Measurements from ENCODE around the gene CREBRF.
"Not testable (repeated sequence)": the region's sequence is repeated elsewhere in the genome, so short reads cannot be mapped to it uniquely, and the experiment has no call there.

The CREBRF gene

DNA sequence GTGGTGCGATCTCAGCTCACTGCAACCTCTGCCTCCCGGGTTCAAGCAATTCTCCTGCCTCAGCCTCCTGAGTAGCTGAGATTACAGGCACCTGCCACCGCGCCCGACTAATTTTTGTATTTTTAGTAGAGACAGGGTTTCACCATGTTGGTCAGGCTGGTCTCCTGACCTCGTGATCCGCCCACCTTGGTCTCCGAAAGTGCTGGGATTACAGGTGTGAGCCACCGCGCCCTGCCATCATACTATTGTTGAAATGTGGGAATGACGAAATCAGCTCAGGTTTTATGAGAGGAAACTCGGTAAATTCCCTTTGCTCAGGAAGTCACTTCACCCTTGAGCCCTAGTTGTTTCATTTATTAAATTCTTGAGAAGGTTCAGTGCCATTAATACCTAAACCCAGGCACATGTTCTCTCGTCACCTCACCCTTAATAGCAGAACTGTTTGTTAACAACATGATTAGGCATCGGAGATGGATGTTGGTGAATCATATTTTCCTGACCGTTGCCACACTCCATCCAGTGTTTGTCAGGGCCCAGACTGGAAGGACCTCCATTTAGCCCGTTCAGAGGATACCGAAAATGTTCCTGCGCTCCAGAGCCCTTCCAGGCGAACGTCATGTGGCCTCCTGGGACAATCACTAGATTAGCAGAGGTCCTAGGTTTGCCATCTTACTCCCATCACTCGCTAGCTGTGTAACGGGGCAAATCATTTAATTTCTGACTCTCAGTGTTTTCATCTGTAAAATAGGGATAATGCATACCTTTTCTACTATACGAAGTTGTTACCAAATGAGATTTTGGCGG is 20.0 kb upstream of the CREBRF start:
- DNase-seq = no peak

DNA sequence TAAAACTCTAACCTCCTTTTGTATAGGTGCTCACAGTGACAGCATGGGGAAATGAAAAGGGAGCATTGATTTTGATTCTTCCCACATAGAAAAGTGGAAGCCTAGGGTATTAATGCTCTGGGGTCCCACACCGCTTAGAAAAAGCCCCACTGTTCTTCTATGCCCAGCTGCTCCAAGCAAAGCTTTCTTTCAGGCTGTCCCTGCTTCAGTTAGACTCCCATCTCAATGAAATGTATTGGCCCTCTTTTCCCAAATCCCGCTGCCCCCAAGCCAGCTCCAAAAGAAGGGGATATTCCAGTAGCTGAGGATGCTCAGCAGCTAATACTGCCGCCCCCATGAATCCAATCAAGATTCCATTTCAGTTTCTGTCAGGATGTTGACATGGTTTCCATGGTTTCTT is 17.0 kb upstream of the CREBRF start:
- no peak for DNase-seq

DNA sequence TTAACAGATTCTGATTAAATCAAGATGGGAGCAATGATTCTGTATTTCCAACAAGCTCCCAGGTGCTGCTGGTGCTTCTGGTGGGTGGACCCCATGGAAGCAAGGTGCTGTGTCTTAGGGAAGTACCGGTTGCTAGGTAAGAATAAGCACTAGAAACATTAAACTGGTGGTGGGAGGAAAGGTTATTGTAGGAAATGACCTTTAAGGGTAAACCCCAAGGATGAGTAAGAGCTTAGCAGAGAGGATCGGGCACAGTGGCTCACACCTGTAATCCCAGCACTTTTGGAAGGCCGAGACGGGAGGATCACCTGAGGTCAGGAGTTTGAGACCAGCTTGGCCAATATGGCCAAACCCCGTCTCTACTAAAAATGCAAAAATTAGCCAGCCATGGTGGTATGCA is 16.2 kb upstream of the CREBRF start:
- no peak for DNase-seq

DNA sequence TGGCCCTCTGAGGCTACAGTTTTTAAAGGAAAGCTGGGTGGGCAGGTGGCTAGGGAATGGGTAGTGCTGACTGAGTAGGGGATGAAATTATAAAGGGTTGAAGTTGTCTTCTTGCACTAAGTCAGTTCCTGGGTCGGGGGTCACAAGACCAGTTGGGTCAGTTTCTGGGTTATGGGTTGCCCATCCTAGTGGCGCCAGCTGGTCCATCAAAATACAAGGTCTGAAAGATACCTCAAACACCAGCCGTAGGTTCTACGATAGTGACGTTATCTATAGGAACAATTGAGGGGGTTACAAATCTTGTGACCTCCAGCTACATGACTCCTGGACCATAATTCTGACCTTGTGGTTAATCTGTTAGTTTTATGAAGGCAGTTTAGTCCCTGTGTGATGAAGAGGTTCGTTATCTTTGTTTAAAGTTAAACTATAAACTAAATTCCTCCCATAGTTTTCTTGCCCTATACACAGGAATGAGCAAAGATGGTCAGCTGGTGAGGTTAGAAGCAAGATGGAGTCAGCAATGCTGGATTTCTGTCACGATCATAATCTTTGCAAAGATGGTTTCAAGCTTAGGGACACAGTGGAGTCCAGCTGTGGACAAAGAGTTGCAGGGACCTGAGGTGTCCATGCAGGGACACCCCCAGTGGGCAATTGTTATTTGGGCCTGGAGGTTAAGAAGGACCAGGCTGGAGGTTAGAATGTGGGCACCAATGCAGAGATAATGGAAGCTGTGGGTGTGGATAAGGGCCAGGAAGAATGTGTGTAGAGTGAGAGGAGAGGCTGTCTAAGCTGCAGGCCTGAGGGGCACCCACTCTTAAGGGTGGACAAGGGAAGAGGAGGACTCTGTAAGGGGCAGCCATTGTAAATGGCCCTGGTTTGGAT is 14.0 kb upstream of the CREBRF start:
- no peak for DNase-seq

DNA sequence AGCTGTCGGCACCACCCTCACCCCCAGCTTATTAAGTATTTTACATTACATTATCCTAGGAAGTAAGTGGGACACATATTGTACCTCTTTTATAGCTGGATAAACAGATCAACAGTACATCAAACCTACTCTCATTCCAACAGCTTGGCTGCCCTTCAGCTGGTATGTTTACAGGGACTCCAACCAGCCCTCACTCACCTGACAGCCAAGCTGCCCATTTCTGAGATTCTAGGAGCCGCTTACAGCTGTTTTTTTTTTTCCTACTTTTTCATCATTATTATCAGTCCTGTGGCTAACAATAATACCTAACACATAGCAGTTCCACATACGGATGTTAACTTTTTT is 13.4 kb upstream of the CREBRF start:
- no peak for DNase-seq

DNA sequence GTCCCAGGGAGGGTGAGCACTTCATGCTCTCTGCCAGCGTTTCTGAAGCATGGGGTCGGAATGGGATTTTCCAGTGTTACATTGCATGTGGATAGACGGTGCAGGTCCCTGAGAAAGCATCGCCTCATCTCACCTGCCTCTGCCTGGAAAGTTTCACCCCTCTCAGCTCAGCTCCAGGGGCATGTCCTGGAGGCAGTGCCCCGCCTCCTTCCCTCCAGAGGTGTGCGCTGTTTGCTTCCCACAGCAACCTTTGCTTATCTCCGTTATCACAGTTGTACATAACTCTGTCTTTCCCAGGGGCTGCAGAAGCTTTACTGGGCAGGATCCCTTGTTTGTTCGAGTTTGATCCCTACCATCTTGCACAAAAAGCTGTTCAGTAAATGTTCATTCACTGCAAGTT is 10.7 kb upstream of the CREBRF start:
- no peak for DNase-seq

GRCh38 chr5:173047096-173047837 is 8.9 kb upstream of the CREBRF start:
- DNase-seq = not testable (repeated sequence)

DNA sequence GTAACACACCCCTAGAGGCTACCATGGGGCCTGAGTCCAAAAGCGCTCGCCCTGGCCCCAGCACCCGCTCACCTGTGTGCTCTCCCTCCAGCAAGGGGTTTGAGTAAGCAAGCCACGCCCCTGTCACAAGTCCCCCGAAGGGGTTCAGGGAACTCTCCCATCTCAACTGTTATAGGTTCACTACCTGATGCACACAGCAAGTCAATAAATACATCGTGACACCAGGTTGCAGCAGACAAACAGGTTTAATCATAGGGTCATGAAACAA is 8.4 kb upstream of the CREBRF start:
- DNase-seq = no peak

GRCh38 chr5:173050791-173051190 is 5.4 kb upstream of the CREBRF start:
- no peak for DNase-seq

DNA sequence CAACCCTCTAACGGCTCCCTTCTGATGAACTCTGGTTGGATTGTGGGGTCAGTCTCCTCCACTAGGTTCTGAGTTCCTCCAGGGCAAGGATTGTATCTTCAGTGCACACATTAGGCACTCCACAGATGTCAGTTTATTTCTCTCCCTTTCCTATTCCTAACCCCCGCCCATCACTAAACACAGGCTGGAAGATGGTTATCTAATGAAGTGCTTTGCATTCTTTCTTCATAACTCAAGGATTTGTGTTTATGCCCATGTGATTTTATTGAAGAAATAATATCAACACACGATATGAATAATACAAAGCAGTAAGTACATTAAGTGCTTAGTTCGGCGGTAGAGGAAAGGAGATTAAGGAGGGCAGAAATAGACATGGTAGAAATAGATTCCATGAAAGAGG is 4.4 kb upstream of the CREBRF start:
- no peak for DNase-seq

DNA sequence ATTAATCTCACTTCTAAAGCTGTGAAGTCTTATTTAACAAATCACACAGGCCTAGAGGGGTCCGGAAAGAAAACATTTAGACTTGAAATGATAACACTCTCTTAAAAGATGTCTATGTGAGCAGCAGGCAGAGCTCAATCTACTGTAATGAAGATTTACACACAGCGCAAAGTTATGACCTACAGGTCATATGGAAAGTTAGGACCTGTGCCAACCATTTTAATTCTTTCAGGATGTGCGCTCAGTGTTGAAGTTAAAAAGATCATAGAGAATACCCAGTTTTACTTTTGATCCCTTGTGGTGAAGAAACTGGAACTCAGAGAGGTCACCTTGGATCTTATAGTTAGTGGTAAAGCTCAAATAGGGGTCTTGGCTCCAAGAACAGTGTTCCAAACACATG is 3.1 kb upstream of the CREBRF start:
- no peak for DNase-seq

DNA sequence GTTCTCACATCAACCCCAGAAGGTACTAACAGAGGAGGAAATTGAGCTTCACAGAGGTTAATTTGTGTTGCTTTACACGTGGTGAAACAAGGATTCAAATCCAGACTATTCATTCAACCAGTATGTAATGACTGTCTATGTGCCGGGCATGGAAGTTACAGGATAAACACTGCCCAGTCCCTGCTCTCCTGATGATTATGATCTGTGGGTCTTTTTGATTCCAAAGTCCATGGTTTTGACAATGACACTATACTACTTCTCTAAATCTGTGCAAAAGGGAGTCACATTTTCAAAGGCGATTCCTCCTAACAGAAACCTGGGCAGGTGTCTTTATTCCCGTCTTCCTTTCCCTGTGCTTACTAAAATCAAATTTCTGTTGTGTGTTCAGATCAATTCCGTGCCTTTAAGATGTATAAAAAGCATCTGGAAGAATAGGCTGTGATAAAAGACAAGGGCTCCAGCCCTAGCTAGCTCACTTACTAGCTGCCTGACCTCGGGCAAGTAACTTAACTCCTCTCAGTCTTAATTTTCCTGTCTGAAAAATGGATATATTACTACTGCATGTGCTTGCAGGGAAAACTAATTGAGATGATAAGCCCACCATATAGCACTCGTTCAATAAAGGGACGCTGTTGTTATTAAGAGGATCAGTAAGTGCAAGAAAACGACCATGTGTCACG is 970 bp upstream of the CREBRF start:
- DNase-seq = no peak

GRCh38 chr5:173055722-173055982 is 500 bp upstream of the CREBRF start:
- no peak for DNase-seq

- no peak for DNase-seq
These were observed 570 bp downstream of the CREBRF start for GRCh38 chr5:173056783-173057061.

GRCh38 chr5:173057062-173057924 is 1.1 kb downstream of the CREBRF start:
- peak; percentile 73 for DNase-seq

- DNase-seq = no peak
These were observed 6.0 kb downstream of the CREBRF start for GRCh38 chr5:173062141-173062540.

- DNase-seq = no peak
These were observed 9.0 kb downstream of the CREBRF start for GRCh38 chr5:173065155-173065554.

- no peak for DNase-seq
These were observed 13.5 kb downstream of the CREBRF start for GRCh38 chr5:173069671-173070070.

- DNase-seq = no peak
These were observed 19.1 kb downstream of the CREBRF start for GRCh38 chr5:173075137-173075843.

DNA sequence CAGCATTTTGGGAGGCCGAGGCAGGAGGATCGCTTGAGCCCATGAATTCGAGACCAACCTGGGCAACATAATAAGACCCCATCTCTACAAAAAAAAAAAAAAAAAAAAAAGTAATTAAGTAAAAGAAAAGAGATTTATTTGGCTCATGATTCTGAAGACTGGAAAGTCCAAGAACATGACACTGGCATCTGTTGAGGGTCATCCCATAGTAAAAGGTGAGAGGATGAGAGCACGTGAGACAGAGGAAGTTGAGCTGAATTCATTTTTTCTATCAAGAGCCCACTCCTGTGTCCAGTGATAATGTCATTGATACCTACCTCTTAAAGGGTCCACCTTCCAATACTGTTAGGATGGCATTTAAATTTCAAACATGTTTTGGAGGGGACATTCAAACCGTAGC is 19.8 kb downstream of the CREBRF start:
- DNase-seq = no peak

- DNase-seq = not testable (repeated sequence)
These were observed 20.3 kb downstream of the CREBRF start for GRCh38 chr5:173076471-173076870.

DNA sequence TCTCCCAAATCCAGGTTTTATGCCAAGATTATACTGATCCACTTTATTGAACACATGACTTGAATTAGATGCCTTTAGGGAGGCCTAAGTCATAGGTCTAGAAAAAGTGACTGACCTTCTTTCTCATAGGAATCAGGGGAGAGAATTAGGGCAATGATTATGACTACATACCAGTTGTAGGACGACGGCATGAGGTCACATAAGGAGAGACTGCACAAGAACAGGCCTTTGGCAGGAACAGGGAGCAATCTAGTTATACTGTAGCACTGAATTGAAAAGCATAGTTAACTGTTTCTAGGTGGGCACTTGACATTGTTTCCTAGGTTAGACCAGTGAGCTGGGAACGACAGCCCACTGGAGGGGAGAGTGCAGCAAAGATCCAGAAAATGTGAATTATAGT is 22.7 kb downstream of the CREBRF start:
- DNase-seq = no peak

Measured in cortex of kidney (tissue), 1 donor.